Keratinocyte (primary cell): ENCODE data around the gene DIPK2A.

Experiments used
- CTCF ChIP-seq, 3 experiments: IDR thresholded peaks in 1 of 3; conservative IDR thresholded peaks in 1 of 3; optimal IDR thresholded peaks in 1 of 3; 2 replicates in 2 of 3; 3 replicates in 1 of 3; pipeline versions ENCODE3 to v1.5.1; 2011; ENCODE audit warnings: low read length in 3 of 3, mild to moderate bottlenecking in 3 of 3, moderate library complexity in 2 of 3, control low read depth in 1 of 3, inconsistent platforms in 1 of 3; ENCODE audit not compliant: insufficient read depth in 2 of 3; ENCODE audit errors: extremely low read depth in 1 of 3
- EZH2 ChIP-seq: IDR thresholded peaks from one replicate; pipeline ENCODE4 v1.6.1; 2012; ENCODE audit warnings: inconsistent platforms, mild to moderate bottlenecking, low read length, moderate library complexity

GRCh38 chr3:143928541-143929255 is 42.9 kb upstream of the DIPK2A start:
- TF ChIP-seq CTCF (optimal IDR thresholded peaks at IDR 0.05 in 1 of 3, IDR thresholded peaks at IDR 0.05 in 1 of 3, conservative IDR thresholded peaks at IDR 0.05 in 1 of 3; ENCODE audit: extremely low read depth in 1 of 3, insufficient read depth in 2 of 3, low read length in 3 of 3) (no peak), EZH2 (no peak)
